Activated T-helper 1 cell treated with anti-CD3 and anti-CD28 coated beads, Interleukin-12 subunit alpha, Interleukin-12 subunit beta, Interleukin-2, Interleukin-4 antibody, amounts not matched to agents 30 ng/mL and 10 ng/mL and 1 ng/mL, durations not matched to agents 14 hours and 24 hours and 36 hours (primary cell): Measurements from ENCODE around the gene CTPS2. TPM values are rescaled to one million over a fixed set of nuclear protein-coding genes. Genes with fewer than 3 reads are reported as not detected.
A peak's percentile ranks its signal among the peaks of the same experiment; 100 is the strongest.
"Not testable (repeated sequence)": the region's sequence is repeated elsewhere in the genome, so short reads cannot be mapped to it uniquely, and the experiment has no call there.

Source experiments
- DNase-seq: peaks from one replicate; pipeline ENCODE4 v3.0.0; 2021; ENCODE audit warnings: low spot score
- H3K27ac Mint-ChIP-seq: one replicate; pipeline ENCODE4 v1.8.0; 2021; ENCODE audit warnings: mild to moderate bottlenecking, mixed read lengths
- H3K27me3 Mint-ChIP-seq: one replicate; pipeline ENCODE4 v1.8.0; 2022; ENCODE audit warnings: mild to moderate bottlenecking, moderate library complexity, mixed read lengths; ENCODE audit not compliant: insufficient read depth
- H3K36me3 Mint-ChIP-seq: one replicate; pipeline ENCODE4 v1.8.0; 2021; ENCODE audit warnings: low read depth, mixed read lengths
- H3K4me1 Mint-ChIP-seq: one replicate; pipeline ENCODE4 v1.8.0; 2021; ENCODE audit warnings: low read depth, mixed read lengths
- H3K4me3 Mint-ChIP-seq: one replicate; pipeline ENCODE4 v1.8.0; 2021; ENCODE audit warnings: mild to moderate bottlenecking, moderate library complexity, mixed read lengths
- H3K9me3 Mint-ChIP-seq: one replicate; pipeline ENCODE4 v1.8.0; 2021; ENCODE audit warnings: mixed read lengths
- intact Hi-C: fragments of 100-400 bp; cut with micrococcal nuclease; formaldehyde crosslinking; loops from one replicate; pipeline ENCODE4 v1.15.1; 2024
- total RNA-seq: library from RNA; stranded (reverse); gene quantifications from 2 replicates; pipeline ENCODE4 v1.2.3, GENCODE V29; 2022

CTPS2 gene
- total RNA-seq: 5.1 and 5.3 TPM in 2 replicates

- Mint-ChIP-seq H3K4me3 (peak within 1 kb of the TSS; percentile 88), H3K9me3 (no peaks in the 10 kb centered on the region), H3K4me1 (peaks cover 20% of the 10 kb centered on the region), H3K27me3 (peaks cover 1% of the 10 kb centered on the region), H3K27ac (peak within 1 kb of the TSS; percentile 80), H3K36me3 (peaks cover 3% of the 10 kb centered on the region)
- intact Hi-C loops: loop anchor here (10.0 kb wide), 1 partner anchor 1838 kb away; the partner anchor contains the start of genes FANCB and MOSPD2
- DNase-seq: peak; percentile 30
Measured at GRCh38 chrX:16712548-16713155, at the start of gene CTPS2. Gene CTPS2, minus strand, starts transcription at chrX:16712669. Its CDS starts 9,767 bp downstream, at chrX:16702902.

- H3K36me3 Mint-ChIP-seq, H3K9me3 Mint-ChIP-seq, intact Hi-C loops, H3K4me3 Mint-ChIP-seq, H3K4me1 Mint-ChIP-seq, H3K27me3 Mint-ChIP-seq, H3K27ac Mint-ChIP-seq, DNase-seq: not testable (repeated sequence)
Measured at GRCh38 chrX:16761500-16761899, 49.0 kb upstream of the CTPS2 start.

- no peaks in the 10 kb centered on the region for H3K9me3 Mint-ChIP-seq
- no peaks in the 10 kb centered on the region for H3K27me3 Mint-ChIP-seq
- H3K4me1 Mint-ChIP-seq: no peaks in the 10 kb centered on the region
- H3K27ac Mint-ChIP-seq: no peak overlapping the region
- peaks cover 11% of the 10 kb centered on the region for H3K36me3 Mint-ChIP-seq
- no peak for DNase-seq
- intact Hi-C loops: no loop called here
- no peak overlapping the region for H3K4me3 Mint-ChIP-seq
Measured at GRCh38 chrX:16756724-16757123, 44.3 kb upstream of the CTPS2 start.

GRCh38 chrX:16754019-16754418 is 41.5 kb upstream of the CTPS2 start:
- Mint-ChIP-seq H3K4me3 (no peak overlapping the region), H3K36me3 (peaks cover 11% of the 10 kb centered on the region), H3K27me3 (no peaks in the 10 kb centered on the region), H3K27ac (no peak overlapping the region), H3K9me3 (no peaks in the 10 kb centered on the region), H3K4me1 (no peaks in the 10 kb centered on the region)
- intact Hi-C loops: no loop called here
- DNase-seq: no peak

- no peaks in the 10 kb centered on the region for H3K9me3 Mint-ChIP-seq
- intact Hi-C loops: no loop called here
- H3K4me1 Mint-ChIP-seq: no peaks in the 10 kb centered on the region
- no peak overlapping the region for H3K27ac Mint-ChIP-seq
- H3K4me3 Mint-ChIP-seq: no peak overlapping the region
- peaks cover 8% of the 10 kb centered on the region for H3K36me3 Mint-ChIP-seq
- no peak for DNase-seq
- no peaks in the 10 kb centered on the region for H3K27me3 Mint-ChIP-seq
Measured at GRCh38 chrX:16750136-16750535, 37.7 kb upstream of the CTPS2 start.

- Mint-ChIP-seq H3K4me3 (no peak overlapping the region), H3K27ac (no peak overlapping the region), H3K36me3 (peaks cover 11% of the 10 kb centered on the region), H3K4me1 (no peaks in the 10 kb centered on the region), H3K9me3 (no peaks in the 10 kb centered on the region), H3K27me3 (no peaks in the 10 kb centered on the region)
- no peak for DNase-seq
- intact Hi-C loops: no loop called here
Measured at GRCh38 chrX:16748425-16748824, 36.0 kb upstream of the CTPS2 start.

GRCh38 chrX:16745659-16746058 is 33.2 kb upstream of the CTPS2 start:
- no peak for DNase-seq
- H3K27ac Mint-ChIP-seq: no peak overlapping the region
- H3K9me3 Mint-ChIP-seq: no peaks in the 10 kb centered on the region
- H3K4me1 Mint-ChIP-seq: no peaks in the 10 kb centered on the region
- intact Hi-C loops: no loop called here
- H3K36me3 Mint-ChIP-seq: peaks cover 9% of the 10 kb centered on the region
- no peaks in the 10 kb centered on the region for H3K27me3 Mint-ChIP-seq
- H3K4me3 Mint-ChIP-seq: no peak overlapping the region

- intact Hi-C loops: no loop called here
- Mint-ChIP-seq H3K9me3 (no peaks in the 10 kb centered on the region), H3K4me1 (no peaks in the 10 kb centered on the region), H3K36me3 (peaks cover 10% of the 10 kb centered on the region), H3K27ac (no peak overlapping the region), H3K27me3 (no peaks in the 10 kb centered on the region), H3K4me3 (no peak overlapping the region)
- DNase-seq: no peak
Measured at GRCh38 chrX:16745102-16745501, 32.6 kb upstream of the CTPS2 start.

GRCh38 chrX:16743604-16744325 is 31.3 kb upstream of the CTPS2 start:
- H3K9me3 Mint-ChIP-seq: no peaks in the 10 kb centered on the region
- H3K27ac Mint-ChIP-seq: no peak overlapping the region
- no peaks in the 10 kb centered on the region for H3K4me1 Mint-ChIP-seq
- no peak overlapping the region for H3K4me3 Mint-ChIP-seq
- peaks cover 14% of the 10 kb centered on the region for H3K36me3 Mint-ChIP-seq
- intact Hi-C loops: no loop called here
- no peaks in the 10 kb centered on the region for H3K27me3 Mint-ChIP-seq
- no peak for DNase-seq

- no peak for DNase-seq
- intact Hi-C loops: no loop called here
- H3K9me3 Mint-ChIP-seq: no peaks in the 10 kb centered on the region
- H3K27me3 Mint-ChIP-seq: no peaks in the 10 kb centered on the region
- H3K4me1 Mint-ChIP-seq: no peaks in the 10 kb centered on the region
- no peak overlapping the region for H3K4me3 Mint-ChIP-seq
- H3K27ac Mint-ChIP-seq: no peak overlapping the region
- H3K36me3 Mint-ChIP-seq: peaks cover 22% of the 10 kb centered on the region
Measured at GRCh38 chrX:16739574-16739973, 27.1 kb upstream of the CTPS2 start.

GRCh38 chrX:16737024-16737423 is 24.6 kb upstream of the CTPS2 start:
- H3K27me3 Mint-ChIP-seq: no peaks in the 10 kb centered on the region
- peaks cover 16% of the 10 kb centered on the region for H3K36me3 Mint-ChIP-seq
- intact Hi-C loops: no loop called here
- no peak for DNase-seq
- no peak overlapping the region for H3K4me3 Mint-ChIP-seq
- peaks cover 6% of the 10 kb centered on the region for H3K4me1 Mint-ChIP-seq
- H3K9me3 Mint-ChIP-seq: no peaks in the 10 kb centered on the region
- H3K27ac Mint-ChIP-seq: no peak overlapping the region

GRCh38 chrX:16733013-16733412 is 20.5 kb upstream of the CTPS2 start:
- no peaks in the 10 kb centered on the region for H3K9me3 Mint-ChIP-seq
- no peak for DNase-seq
- H3K4me3 Mint-ChIP-seq: no peak overlapping the region
- peaks cover 11% of the 10 kb centered on the region for H3K36me3 Mint-ChIP-seq
- H3K4me1 Mint-ChIP-seq: peaks cover 6% of the 10 kb centered on the region
- H3K27me3 Mint-ChIP-seq: no peaks in the 10 kb centered on the region
- H3K27ac Mint-ChIP-seq: peak overlapping the region; percentile 15
- intact Hi-C loops: no loop called here

GRCh38 chrX:16730450-16730849 is 18.0 kb upstream of the CTPS2 start:
- DNase-seq: no peak
- intact Hi-C loops: no loop called here
- Mint-ChIP-seq H3K9me3 (no peaks in the 10 kb centered on the region), H3K27me3 (no peaks in the 10 kb centered on the region), H3K36me3 (peaks cover 7% of the 10 kb centered on the region), H3K27ac (no peak overlapping the region), H3K4me1 (peaks cover 11% of the 10 kb centered on the region), H3K4me3 (no peak overlapping the region)
